GOT3 (cell line): ENCODE data around the gene TMEM100.
"Not testable (repeated sequence)": the region's sequence is repeated elsewhere in the genome, so short reads cannot be mapped to it uniquely, and the experiment has no call there.

ENCODE experiments used
- DNase-seq: peaks from one replicate; lab custom pipeline; 2025; ENCODE audit warnings: mixed read lengths; lab: John Stamatoyannopoulos, UW

TMEM100 gene

GRCh38 chr17:55687037-55687436, 35.6 kb downstream of the TMEM100 start:
- no peak for DNase-seq

DNA sequence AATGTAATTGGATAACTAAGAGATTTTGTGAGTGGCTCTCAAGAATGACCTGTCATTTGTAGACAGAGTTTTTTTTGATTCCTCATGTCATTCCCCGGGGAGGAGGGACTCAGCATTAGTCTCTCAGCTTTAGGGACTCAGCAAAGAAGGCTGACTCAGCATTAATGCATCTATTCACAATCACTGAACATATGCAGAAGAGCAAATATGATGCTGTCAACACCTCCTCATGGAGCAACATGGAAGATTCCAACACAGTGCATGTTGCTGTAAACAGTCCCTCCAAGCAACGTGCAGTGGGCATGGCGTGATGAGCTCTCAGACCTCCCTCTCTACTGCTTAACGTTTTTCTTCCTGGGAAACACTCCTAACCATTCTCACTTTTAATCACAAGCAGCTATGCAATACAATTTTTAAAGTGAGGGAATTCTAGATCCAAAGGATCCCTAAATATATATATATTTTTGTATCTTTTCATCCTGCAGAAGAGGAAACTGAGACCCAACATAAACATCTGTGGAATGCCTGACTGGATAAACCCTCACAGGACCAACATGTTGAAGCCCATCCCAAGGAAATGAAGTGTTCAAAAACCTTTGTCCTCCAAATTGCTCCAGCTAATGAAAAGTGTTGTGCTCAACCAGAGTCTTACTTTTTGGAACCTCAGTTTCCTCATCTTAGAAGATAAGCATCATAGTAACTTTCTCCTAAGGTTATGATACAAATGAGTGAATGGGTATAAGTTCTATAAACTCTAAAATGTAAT, 38.9 kb downstream of the TMEM100 start:
- DNase-seq, result no peak

GRCh38 chr17:55681342-55681700, 41.3 kb downstream of the TMEM100 start:
- DNase-seq, result no peak

GRCh38 chr17:55680686-55681341, 41.9 kb downstream of the TMEM100 start:
- DNase-seq, result no peak

DNA sequence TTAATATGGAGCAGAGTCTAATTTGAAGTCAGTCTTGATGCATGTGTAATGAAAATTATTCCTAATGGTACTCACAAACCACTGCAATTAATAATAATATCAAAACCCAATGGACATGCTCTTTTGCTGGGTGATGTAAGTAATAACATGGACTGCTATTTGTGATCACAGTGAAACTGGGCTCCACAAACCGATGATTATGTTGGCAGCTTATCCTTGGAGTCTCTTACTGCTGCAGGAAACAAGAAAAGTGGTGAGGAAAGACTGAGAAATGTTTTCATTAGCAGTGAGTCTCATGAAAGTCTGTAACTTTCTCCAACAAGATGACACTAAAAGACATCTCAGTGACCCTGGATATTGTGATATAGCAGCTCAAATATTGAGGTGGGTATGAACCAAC, 45.2 kb downstream of the TMEM100 start:
- DNase-seq, result no peak

DNA sequence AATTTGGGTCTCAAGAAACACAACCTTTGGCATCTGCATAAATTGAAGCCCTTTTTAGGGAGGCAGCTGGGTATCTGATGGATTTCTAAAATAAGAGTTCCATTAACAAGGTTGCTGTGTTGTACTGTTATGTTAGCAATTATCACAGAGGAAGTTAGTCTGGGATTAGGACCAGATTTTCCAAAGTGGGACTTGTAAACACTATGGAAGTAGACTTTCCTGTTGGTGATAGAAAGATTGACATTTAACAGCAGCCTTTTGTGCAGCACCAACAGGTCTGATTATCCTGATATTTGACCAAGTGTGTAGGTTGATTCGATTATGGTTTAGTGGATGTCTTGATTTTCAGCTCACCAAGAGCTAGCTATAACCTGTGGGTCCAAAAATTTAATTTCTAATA, 46.4 kb downstream of the TMEM100 start:
- DNase-seq, result no peak

- no peak for DNase-seq
Observed at GRCh38 chr17:55673743-55674506, 48.7 kb downstream of the TMEM100 start.

- no peak for DNase-seq
Observed at GRCh38 chr17:55672585-55673501, 49.8 kb downstream of the TMEM100 start.

DNA sequence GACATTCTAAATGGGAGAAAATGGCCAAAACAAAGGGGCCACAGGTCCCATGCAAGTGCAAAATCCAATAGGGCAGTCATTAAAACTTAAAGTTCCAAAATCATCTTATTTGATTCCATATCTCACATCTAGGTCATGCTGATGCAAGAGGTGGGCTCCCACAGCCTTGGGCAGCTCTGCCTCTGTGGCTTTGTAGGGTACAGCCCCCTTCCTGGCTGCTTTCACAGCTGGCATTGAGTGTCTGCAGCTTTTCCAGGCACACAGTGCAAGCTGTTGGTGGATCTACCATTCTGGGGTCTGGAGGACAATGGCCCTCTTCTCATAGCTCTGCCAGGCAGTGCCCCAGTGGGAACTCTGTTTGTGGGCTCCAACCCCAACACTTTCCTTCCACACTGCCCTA, 50.7 kb downstream of the TMEM100 start:
- DNase-seq, result not testable (repeated sequence)
